IPS-NIHi11 (cell line): ENCODE data around the gene CENPA.
"Not testable (repeated sequence)": the region's sequence is repeated elsewhere in the genome, so short reads cannot be mapped to it uniquely, and the experiment has no call there.

Experiments
- DNase-seq: peaks from one replicate; pipeline ENCODE4 v3.0.0; 2012; ENCODE audit warnings: mixed read lengths, low spot score

Gene CENPA

GRCh38 chr2:26760991-26761390, 24.9 kb upstream of the CENPA start:
- DNase-seq = not testable (repeated sequence)

- DNase-seq = no peak
Observed at GRCh38 chr2:26763019-26763418, 22.8 kb upstream of the CENPA start.

GRCh38 chr2:26764078-26764887, 21.6 kb upstream of the CENPA start, which contains the start of gene SLC35F6:
SLC35F6 (plus strand) TSS chr2:26764284; CDS start chr2:26764350, 66 bp downstream.
- DNase-seq = peak; percentile 96

GRCh38 chr2:26764906-26765305, 20.9 kb upstream of the CENPA start:
- no peak for DNase-seq

- DNase-seq = no peak
Observed at GRCh38 chr2:26765475-26766200, 20.2 kb upstream of the CENPA start.

- no peak for DNase-seq
Observed at GRCh38 chr2:26767129-26767528, 18.7 kb upstream of the CENPA start.

GRCh38 chr2:26767894-26768487, 17.9 kb upstream of the CENPA start:
- no peak for DNase-seq

- no peak for DNase-seq
Observed at GRCh38 chr2:26768759-26769088, 17.1 kb upstream of the CENPA start.

- DNase-seq = no peak
Observed at GRCh38 chr2:26769089-26769761, 16.6 kb upstream of the CENPA start.

GRCh38 chr2:26770986-26771586, 14.8 kb upstream of the CENPA start:
- no peak for DNase-seq

GRCh38 chr2:26772064-26773001, 13.5 kb upstream of the CENPA start:
- DNase-seq = no peak

GRCh38 chr2:26776195-26776800, 9.6 kb upstream of the CENPA start:
- DNase-seq = no peak

GRCh38 chr2:26778098-26778497, 7.8 kb upstream of the CENPA start:
- no peak for DNase-seq

- no peak for DNase-seq
Observed at GRCh38 chr2:26778507-26778906, 7.3 kb upstream of the CENPA start.

GRCh38 chr2:26780203-26780760, 5.6 kb upstream of the CENPA start:
- DNase-seq = no peak

GRCh38 chr2:26782876-26783704, 2.8 kb upstream of the CENPA start:
- no peak for DNase-seq

GRCh38 chr2:26784570-26785234, 1.2 kb upstream of the CENPA start:
- no peak for DNase-seq

- DNase-seq = no peak
Observed at GRCh38 chr2:26786207-26787028, 562 bp downstream of the CENPA start.
